Measurements from ENCODE around the gene CCR3.

CCR3 gene

DNA sequence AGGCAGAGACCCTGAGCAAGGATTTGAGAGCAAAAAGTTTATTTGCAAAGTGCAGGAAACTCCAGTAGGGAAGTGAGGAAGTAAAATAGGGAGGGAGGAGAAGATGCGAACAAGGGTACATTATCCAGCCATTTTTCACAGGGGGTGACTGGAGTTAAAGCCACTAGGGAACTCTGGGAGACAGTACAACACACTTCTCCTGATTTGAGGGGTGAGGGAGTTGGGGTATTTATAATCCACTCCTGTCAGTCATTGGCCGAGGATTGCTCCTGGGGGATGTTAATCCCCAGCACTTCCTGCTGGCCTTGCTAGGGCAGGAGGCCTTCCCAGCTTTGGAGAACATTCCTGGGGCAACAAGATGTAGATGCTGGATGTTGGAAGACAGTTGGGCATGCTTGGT, 28.2 kb downstream of the CCR3 start:
- DNase-seq (ENCODE audit: insufficient read length, low spot score), result no peak
- FAIRE-seq, result no peak

DNA sequence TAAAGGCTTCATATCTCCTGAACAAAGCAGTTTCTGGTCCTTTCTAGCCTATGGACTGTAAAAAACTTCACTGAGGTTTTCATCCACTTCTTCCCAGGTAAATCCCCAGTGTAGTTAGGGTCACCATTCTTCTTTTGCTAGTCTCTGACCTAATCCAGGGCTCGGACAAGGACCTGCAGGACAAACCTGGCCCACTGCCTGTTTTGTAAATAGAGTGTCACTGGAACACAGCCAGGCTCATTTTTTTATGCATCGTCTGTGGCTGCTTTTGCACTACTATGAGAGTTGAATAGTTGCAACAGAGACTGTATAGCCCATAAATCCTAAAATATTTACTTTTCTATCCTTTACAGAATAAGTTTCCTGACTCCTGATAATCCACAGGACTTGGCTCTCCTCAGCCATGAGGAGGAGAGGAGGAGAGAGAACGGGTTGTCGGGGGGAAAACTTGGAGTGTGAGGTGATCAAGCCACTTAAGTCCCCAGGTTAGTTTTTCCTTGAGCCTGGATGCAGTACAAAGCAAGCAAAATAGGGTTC, 29.0 kb downstream of the CCR3 start:
- FAIRE-seq, result no peak
- DNase-seq (ENCODE audit: insufficient read length, low spot score), result no peak

GRCh38 chr3:46272028-46272451, 29.8 kb downstream of the CCR3 start:
- DNase-seq (ENCODE audit: insufficient read length, low spot score) (no peak), FAIRE-seq (no peak)

DNA sequence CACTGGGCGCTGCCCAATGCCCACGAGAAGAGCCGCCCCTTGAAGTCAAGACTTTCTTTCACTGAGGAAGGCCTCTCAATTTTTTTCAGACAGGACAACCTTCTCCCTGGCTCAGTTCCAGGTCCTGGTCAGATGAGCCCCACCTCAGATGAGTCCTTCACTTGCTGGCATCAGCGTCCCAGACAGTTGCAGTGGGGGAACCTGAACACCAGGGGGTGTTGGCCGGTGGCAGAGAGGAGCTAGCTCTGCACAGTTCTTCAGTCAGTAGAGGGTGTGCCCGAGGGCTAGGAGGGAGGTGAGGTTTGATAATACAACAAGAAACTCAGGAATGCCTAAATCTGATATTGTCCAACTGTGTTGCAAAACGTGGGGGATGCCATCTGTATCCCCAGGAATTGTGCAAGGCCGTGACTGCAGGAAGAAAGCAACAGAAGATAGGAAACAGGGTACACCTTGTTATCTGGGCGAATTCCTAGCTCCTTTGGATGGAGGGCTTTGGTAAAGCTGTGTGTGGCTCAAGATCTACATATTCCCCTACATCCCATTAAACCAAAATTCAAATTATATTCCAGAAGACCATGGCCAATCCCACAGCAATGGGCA, 34.3 kb downstream of the CCR3 start:
- no peak for DNase-seq (ENCODE audit: insufficient read length, low spot score)

GRCh38 chr3:46277476-46277875, 35.2 kb downstream of the CCR3 start:
- FAIRE-seq (no peak), DNase-seq (ENCODE audit: insufficient read length, low spot score) (no peak)

More for the DNA sequence above, 34.3 kb downstream of the CCR3 start:
- no peak for FAIRE-seq

- FAIRE-seq (no peak), DNase-seq (ENCODE audit: insufficient read length, low spot score) (no peak)
Measured at GRCh38 chr3:46278816-46279672, 36.8 kb downstream of the CCR3 start.

GRCh38 chr3:46280105-46280797, 38.0 kb downstream of the CCR3 start:
- DNase-seq (ENCODE audit: insufficient read length, low spot score) (peak; percentile 22), FAIRE-seq (no peak)

- DNase-seq (ENCODE audit: insufficient read length, low spot score), result no peak
- no peak for FAIRE-seq
Measured at GRCh38 chr3:46281551-46281950, 39.3 kb downstream of the CCR3 start.

- no peak for DNase-seq (ENCODE audit: insufficient read length, low spot score)
- FAIRE-seq, result no peak
Measured at GRCh38 chr3:46282041-46282440, 39.8 kb downstream of the CCR3 start.

- no peak for FAIRE-seq
Measured at GRCh38 chr3:46282696-46283095, 40.4 kb downstream of the CCR3 start.

GRCh38 chr3:46283881-46284450, 41.7 kb downstream of the CCR3 start:
- FAIRE-seq (no peak), DNase-seq (ENCODE audit: insufficient read length, low spot score) (no peak)

More at GRCh38 chr3:46282696-46283095, 40.4 kb downstream of the CCR3 start:
- no peak for DNase-seq (ENCODE audit: insufficient read length, low spot score)

- FAIRE-seq, result no peak
- no peak for DNase-seq (ENCODE audit: insufficient read length, low spot score)
Measured at GRCh38 chr3:46284981-46285683, 42.9 kb downstream of the CCR3 start.

GRCh38 chr3:46285931-46286619, 43.8 kb downstream of the CCR3 start:
- DNase-seq (ENCODE audit: insufficient read length, low spot score), result no peak
- no peak for FAIRE-seq

DNA sequence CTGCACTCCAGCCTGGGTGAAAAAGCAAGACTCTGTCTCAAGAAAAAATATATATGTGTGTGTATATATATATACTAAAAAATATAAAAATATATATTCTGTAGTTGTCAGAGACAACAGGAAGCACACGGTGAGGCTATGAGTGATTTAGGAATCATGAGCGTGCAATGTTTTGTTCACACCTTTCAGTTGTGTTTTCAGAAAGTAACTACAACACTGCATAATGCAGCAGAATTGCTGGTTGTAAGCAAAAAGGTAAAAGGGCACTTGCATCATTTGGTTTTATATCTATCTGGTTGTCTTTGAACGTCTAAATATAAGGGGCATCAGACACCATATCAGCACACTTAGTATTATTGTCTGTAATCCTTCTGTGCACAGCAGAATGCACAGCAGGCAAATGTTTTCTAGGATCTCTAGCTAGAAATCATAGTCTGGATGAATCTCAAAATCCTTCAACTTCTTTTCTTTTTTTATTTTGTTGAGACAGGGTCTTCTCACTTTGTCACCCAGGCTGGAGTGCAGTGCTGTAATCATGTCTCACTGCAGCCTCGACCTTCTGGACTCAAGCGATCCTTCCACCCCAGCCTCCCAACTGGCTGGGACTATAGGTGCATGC, 44.8 kb downstream of the CCR3 start:
- FAIRE-seq (no peak), DNase-seq (ENCODE audit: insufficient read length, low spot score) (no peak)

- FAIRE-seq, result no peak
- no peak for DNase-seq (ENCODE audit: insufficient read length, low spot score)
Measured at GRCh38 chr3:46289551-46289950, 47.3 kb downstream of the CCR3 start.

- FAIRE-seq (no peak), DNase-seq (ENCODE audit: insufficient read length, low spot score) (no peak)
Measured at GRCh38 chr3:46289966-46290365, 47.7 kb downstream of the CCR3 start.

GRCh38 chr3:46291046-46291445, 48.8 kb downstream of the CCR3 start:
- DNase-seq (ENCODE audit: insufficient read length, low spot score) (no peak), FAIRE-seq (no peak)

GRCh38 chr3:46293035-46293724, 50.9 kb downstream of the CCR3 start:
- DNase-seq (ENCODE audit: insufficient read length, low spot score) (no peak), FAIRE-seq (no peak)
